ENCODE measurements around the gene PATZ1.
"Not testable (repeated sequence)": the region's sequence is repeated elsewhere in the genome, so short reads cannot be mapped to it uniquely, and the experiment has no call there.

Gene PATZ1

DNA sequence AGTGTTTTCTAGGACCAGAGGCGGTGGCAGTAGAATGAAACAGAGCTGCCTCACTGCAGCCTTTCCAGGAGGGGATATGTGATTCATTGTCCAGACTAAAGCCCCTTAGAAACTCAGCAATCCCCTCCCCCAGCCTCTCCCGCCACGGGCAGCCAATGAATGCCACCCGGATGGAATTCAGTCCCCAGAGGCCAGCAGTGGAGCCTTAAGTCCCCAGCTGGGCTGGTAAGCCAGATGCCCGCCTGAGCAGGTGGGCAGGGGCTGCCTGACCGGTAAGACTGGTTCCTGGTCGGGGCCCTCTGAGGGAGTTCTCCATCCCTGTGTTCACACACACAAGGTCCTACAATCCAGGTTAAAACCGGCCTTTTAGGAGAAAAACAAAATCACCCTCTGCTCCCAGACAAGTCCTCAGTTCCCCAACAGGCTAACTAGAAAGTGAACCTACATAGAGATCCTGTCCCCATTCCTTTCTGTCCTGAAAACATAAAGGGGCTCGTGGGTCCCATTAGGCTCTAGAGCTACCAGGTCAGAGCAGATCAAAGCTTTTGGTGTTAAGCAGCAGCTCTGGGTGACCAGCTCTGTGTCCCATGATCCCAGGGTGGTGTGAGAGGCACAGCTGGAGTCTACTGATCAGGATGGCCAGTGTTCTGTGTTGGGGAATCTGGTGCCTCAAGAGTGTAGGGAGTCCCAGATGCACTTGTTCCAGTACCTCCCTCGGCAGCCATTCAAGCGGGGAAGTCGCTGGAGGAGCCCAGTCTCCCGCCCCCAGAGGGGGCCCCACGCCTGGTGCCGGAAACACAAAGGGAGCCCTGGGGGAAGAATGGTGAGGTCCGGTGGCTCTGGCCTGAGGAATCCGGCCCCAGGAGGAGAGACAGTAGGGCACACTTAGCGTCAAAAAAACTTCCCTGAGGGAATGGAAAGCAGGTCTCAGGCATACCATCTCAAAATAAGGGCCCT is 2.6 kb downstream of the PATZ1 start:
- DNase-seq = peak; percentile 90

DNA sequence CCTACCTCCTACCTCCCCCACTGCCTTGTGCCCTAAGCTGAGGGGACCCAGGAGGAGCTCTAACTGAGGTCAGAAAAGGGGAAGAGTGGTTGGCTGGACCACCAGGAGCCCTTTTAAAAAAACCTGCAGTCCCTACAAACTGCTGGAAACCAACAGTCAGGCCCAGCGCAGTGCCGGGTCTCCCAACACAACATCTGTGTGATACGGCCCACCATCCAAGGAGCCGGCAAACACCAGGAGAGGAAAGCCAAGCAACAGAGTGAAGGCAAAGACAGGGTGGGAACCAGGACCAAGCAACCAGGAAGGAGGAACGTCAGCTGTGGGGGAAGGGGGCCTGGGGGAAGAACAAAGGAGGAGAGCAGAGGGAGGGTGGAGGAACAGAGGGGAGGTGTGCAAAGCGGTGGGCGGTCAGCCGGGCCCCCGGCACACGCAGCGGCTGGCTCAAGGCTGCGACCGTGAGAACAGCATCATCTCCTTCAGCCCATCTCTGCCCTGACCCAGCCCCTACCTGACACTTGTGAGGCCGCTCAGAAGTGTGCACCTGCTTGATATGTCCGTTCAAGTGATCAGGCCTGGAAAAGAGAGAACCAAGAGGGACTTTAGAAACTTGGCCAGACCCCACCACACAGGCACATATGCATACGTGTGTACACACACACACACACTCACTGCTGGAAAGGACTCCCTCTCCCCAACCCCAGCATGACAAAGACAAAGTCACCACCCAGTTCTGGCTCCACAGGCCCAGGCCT is 3.6 kb downstream of the PATZ1 start:
- DNase-seq = no peak

DNA sequence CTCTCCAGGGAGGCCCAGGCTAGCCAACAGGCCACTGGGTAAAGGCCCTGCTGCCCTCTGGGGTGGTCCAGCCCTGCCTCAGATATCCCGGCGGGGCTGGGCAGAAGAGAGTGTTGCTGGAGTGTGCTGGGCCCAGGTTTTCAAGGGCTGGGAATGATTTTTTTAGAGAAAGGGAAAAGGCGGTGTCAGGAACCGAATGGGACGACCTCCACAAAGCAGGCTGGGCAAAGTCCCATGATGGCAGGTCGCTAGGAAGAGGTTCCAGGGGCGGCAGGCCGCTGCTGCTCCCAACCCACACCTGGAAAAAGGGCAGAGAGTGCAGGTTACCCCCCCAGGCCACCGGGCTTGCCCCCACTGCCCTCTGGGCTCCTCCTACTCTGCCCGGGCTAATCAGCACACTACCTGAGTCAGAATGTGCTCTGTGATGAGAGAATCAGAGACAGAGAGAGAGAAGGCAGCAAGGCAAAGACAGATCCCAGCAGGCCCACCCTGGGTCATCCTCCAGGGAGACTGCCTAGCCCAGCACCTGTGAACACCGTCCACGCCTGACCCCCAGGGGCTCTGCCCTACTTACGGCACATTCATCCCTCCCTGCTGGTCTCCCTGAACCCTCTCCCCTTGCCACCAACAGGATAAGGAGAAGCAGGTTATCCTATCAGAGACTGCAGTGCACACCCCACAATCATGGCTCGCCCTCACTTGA is 4.6 kb downstream of the PATZ1 start:
- DNase-seq = no peak

DNA sequence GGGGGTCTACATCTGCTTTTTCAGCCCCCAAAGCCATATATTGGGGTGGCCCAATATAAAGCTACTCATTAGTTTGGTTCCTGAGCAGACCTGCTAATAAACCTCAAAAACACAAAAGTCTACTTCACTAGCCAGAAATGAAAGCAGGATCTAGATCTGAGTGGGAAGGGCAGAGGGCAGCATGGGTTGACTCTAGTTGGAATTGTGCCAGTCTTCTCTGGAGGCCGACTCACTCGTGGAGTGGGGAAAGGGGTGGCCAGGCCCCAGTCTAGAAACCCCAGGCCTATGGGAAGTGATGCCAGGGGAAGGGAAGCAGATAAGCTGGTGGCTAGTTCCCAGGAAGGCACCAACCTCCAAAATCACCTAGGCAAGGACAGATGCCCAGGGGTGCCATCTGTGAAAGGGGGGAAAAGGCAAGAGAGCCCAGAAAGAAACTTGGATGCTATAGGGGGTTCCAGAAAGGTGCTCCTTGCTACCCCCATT is 5.3 kb downstream of the PATZ1 start:
- DNase-seq = no peak

DNA sequence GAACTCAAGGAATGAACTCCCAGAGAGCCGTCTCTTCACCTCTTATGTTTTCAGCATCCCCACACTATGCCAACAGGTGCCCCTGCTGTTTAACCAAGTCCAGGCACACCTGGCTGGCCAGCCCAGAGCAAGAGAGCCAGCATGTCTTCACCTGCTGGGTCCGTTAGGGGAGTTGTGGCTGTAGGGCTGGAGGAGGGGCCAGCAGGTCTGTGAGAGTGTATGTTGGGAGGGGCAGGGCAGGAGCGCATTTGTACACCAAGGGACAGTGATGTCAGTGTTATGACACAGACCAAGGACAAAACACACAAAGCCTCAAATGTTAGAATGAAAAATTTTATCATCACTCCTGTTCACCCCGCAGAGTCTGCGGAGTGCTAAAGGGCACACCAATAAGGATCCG is 5.8 kb downstream of the PATZ1 start:
- no peak for DNase-seq

DNA sequence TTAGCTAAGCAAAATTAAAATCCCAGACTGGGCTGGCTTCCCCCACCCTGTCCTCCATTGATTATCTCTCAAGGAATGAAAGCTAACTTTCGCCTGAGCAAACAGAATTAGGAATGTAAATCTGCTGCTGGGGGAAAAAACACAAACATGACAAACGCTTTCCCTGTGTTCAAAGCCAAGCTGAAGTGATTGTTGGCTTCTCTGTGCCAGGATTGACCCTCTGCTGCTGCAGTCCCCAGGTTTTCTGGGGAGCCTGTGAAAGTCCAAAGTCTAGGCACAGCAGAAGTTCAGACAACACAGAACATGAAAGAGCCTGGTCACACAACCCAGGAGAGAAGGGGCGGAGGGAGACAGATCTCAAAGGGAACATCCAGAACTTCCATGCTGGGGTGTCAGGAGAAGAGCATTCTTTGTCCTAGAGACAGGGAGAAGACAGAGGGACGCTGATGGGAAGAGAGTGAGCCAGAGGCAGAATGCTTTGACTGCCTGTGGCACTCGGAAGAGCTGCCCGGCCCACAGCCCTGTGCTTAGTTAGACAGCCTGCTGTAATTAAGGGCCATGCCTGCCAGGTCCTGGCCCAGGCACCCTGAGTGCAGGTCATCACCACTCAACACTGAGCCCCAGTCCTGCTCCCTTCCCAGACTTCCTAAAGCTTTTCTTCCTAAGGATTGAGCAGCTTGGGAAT is 6.9 kb downstream of the PATZ1 start:
- DNase-seq = no peak

DNA sequence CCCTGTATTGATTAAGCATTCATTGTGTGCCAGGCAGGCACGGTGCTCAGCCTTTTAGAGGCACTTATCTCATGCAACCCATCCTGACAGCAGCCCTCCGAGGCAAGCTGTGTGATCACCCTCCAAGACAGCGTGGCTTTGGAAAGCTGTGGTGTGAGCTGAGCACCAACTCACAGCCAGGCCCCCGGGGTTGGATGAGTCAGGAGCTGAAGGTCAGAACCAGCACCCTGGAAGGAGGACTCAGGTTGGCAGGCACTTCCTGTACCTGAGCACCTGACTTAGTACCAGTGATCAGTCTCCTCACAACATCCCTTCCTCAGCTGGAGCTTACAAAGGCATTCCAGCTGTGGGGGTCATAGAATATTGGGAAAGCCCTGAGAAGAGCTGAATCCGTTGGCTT is 9.0 kb downstream of the PATZ1 start:
- peak; percentile 76 for DNase-seq

DNA sequence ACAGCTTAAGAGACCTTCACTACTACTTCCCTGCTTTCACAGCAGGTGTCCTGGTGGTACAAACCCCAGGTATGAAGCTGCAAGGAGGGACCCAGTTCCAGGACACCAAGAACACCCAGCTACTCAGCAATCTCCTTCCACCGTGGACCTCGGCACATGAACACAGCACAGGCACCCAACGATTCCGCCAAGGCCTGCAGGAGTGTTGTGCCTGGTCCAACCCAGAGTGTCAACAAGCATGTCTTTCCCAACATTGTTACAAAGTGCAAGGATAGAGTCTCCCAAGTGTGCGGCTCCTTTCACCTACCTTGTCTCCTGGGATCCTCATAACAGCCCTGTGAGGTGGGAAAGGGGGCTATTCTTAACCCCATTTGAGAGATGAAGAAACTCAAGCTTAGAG is 11.8 kb downstream of the PATZ1 start:
- no peak for DNase-seq

DNA sequence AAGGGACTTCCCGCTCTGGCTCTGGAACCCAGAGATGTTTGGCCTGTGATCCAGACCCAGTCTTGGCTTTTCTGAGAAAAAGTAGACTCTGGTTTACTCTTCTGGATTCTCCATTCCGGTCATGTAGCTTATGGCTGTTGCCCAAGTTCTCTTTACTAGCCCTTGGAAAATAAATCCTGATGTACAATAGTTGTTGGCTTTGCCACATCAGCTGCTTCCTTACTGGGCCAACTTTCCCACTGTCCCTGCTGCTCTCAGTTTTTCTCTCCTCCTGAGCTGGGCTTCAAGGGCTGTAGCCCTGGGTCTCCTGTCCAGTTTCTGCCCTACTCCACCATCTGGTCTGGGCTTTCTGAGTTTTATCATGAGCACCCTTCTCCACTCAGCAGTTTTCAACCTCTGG is 12.5 kb downstream of the PATZ1 start:
- DNase-seq = no peak

DNA sequence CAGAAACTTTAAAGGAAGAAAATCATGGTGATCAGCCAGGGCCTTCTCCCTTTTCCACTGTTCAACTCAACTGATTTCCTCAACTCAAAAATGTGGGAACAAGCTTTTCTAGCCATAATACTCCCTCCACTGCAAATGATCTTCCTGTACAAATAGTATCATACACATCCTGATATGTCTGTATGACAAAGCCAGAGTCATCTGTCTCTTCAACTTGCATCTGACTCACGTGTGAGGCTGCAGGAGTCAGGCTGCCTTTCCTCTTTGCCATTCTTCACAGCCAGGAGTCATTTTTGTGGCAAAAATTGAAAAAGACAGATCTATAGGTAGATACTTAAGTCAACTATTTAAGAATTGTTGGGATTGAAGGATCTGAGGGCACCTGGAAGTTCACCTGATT is 13.3 kb downstream of the PATZ1 start:
- no peak for DNase-seq

DNA sequence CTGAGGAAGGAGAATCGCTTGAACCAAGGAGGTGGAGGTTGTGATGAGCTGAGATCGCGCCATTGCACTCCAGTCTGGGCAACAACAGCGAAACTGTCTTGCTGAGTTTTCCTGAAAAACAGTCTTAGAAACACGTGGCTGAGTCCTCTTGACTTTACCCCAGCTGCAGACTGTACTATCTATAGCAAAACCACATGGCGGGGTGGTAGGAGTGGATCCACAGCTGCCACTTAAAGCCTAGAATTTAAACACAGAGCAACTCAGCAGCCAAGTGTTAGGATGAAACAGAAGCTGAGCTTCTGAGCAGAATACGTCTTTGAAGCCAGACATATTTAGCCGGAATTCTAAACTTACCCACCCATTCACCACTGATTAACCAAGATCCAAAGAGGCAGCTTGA is 14.1 kb downstream of the PATZ1 start:
- DNase-seq = no peak

DNA sequence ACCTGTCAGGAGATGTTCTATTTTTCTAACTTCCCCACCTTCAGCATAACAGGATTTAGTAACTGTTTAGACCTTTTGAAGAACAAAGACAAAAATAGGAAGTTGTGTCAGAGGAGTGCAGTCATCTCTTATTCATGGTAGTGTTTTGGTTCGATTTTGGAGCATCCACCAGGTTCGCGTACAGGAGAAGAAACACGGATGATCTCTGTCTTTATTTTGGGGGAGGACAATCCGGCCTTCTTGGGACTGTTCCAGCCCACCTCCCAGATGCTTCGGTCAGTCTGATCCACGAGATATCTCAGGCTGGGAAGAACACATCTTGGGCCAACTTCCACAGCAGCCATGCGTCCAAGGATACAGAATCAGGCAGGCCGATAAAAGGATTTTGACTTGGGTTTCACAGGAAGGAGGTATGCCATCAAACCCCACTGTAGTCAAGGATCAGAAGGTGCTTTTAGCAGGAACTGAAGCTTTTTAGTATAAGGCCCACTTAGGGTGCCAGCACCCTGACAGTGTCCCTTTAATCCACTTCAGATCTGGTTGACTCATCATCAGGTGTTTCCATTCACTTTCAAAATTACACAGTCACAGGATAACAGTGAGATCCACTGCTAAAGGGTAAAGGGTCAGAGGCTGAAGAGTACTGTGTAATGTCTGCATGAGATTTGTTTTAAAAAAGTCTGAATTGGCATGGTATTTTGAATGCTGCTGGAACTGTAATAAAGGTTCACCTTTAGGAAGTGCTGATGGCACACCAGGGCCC is 16.5 kb downstream of the PATZ1 start:
- DNase-seq = no peak

DNA sequence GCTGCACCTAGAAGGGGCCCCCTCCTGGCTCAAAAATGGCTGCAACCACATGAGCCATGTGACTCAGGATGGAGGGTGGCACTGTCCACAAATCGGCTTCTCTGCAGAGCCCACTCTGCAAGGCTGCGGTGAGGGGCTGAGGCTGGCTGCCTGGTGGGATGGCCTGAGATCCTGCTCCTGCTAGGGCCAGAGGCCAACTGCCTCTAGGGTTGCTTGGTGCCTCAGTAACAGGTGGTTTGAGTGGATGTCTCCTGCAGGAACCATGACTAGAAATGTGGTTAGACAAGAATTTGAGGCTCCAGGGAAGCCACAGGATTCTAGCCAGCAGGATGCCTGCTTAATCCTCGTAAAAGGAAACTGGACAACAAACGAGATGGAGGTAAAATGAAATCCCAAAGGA is 17.1 kb downstream of the PATZ1 start:
- DNase-seq = peak; percentile 75

DNA sequence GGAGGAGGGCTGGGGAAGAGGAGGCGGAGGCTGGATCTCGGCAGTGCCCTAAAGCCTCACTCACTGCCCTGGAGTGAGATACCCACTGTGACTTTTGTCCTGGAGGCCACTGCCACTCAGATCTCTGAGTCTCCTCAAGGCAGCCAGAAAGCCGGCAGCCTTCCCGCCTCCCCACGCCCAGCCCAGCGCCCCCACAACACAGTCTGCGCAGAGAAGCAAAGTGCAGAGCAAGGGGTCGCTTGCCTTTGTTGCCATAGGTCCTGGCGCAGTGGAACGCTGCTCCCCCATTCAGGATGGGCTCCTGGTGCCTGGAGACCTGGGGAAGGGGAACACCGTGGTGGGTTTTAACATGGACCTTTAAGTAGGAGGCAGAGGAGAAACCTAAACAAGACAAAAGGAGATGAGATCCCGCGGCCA is 17.6 kb downstream of the PATZ1 start:
- no peak for DNase-seq

DNA sequence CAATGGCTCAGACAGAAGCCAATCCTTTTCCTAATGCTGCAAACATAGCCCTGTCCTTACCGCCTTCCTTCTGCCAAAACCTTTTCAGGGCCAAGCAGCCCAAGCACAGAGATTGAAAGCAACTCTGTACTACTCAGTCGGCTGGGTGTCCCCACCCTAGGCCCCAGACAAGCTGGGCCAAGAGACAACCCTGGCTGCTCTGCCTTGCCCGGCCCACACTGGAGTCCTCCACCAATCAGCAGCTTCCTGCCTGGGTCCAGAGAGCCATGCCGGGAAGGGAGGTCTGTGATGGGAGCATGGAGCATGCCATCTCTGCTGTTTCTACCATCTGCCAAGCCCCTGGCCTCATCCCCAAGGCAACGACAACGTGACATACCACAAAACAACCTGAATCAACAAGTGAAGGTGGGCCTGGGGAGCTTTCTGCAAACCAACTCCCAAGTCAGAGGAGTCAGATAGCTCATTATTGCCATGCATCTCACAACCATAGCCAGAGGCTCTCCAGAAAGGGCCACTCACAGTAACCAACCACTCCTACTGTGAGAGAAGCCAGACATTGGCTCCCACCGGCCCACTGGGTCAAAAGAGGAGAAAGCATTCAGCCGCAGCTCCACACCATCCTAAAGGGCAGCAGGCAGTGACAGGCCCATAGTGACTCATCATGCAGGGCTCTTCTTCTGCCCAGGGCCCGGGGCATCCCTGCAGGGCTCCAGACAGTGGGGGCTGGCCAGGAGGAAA is 18.2 kb downstream of the PATZ1 start:
- DNase-seq = peak; percentile 87

DNA sequence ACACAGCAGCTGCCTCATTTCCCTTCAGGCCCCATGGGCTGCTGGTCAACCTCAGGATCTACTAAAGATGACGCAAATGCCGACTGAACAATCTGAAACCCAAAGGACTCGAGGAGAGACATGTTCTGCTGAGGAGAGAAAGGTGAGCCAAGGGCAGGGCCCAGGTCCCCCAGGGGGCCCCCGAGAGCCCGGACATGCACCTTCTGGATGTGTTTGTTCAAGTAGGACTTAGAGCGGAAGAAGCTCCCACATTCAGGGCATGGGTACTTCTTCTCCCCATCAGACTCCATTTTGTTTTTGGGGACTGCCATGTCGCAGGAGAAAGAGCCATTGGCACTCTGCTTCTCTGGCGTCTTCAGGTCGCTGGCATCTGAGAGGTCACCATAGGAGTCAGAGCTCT is 19.3 kb downstream of the PATZ1 start:
- DNase-seq = peak; percentile 43

DNA sequence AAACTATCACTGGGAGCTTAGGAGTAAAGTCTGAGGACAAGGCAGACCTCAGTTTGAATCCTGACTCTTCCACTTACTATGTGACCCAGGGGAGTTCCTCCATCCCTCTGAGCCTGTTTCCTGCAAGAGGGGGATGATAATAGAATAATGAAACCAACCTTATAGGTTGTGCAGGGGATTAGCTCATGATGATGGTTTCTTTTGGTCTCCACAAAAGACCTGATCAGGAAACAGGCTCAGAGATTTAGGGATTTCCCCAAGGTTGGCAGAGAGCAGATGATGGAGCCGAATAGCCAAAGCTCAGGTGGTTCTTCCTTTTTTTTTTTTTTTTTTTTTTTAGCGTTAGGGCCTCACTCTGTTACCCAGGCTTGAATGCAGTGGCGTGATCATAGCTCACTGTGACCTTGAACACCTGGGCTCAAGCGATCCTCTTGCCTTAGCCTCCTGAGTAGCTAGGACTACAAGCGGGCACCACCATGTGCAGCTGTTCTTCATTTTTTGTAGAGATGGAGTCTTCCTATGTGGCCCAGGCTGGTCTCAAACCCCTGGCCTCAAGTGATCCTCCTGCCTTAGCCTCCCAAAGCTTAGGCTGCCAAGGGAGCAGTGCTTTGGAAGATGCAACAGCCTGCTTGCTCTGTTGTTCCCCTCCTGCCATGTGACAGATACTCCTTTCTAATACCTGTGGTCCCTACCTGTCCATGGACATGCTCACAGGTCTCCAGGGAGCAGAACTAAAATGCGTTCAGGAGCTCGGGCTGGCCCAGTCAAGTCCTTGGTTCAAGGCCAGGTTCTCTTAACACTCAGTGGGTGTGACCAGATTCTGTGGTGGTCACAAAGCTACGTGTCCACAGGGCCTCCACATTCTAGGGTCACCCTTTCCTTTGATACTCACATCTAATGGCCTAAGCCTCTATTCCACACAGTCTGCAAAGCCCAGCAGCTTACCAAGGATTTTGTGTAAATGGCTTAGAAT is 22.3 kb downstream of the PATZ1 start:
- DNase-seq = peak; percentile 36

DNA sequence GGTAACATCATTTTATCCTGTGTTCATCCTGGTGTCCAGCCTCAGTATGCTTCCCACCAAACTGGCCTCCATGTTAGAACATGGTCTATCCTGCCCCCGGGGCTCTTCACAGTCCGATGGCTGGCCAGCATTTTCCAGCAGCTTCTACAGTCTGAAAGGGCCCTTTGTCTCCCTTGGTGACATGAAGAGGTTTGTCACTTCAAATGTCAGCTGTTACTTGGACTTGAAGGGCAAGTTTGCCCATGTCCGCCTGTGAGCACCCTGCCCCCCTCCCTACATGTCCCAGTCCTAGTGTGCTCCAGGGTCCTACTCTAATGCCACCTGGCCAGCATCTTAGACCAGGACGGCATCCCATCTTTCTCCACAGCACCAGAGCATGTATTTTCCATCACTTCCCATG is 24.7 kb downstream of the PATZ1 start:
- peak; percentile 53 for DNase-seq

DNA sequence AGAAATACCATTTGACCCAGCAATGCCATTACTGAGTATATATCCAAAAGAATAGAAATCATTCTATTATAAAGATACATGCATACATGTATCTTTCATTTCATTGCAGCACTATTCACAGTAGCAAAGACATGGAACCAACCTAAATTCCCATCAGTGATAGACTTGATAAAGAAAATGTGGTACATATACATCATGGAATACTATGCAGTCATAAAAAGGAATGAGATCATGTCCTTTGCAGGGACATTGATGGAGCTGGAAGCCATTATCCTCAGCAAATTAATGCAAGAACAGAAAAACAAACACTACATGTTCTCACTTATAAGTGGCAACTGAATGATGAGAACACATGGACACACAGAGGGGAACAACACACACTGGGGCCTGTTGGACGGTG is 31.9 kb downstream of the PATZ1 start:
- DNase-seq = not testable (repeated sequence)
